Measurements from ENCODE around the gene MTSS2.

Gene MTSS2

DNA sequence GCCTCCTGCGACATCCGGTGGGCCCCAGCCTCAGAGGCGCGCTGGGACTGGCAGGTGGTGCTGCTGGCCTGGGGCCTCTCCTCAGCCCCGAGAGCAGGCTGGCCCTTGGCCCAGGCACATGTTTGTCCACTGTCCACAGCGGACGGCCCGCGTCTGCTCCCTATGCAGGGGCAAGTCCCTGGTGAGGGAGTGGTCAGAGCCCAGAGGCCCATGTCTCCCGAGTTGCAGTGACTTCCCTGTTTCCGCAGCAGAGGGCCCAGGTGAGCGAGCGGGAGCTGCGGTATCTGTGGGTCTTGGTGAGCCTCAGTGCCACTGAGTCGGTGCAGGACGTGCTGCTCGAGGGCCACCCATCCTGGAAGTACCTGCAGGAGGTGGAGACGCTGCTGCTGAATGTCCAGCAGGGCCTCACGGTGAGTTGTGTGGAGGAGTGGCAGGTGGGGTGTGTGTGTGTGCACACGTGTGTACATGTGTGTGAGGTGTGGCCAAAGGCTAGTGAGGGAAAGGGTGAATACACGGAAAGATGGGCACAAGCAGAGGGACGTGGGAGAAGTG lies 29.1 kb downstream of the MTSS2 start:
- TF ChIP-seq Cebpa-rat (IDR thresholded peaks at IDR 0.05) = no peak
- Histone ChIP-seq H3K4me3 (no peak overlapping the region), H3K27me3 (no peaks in the 10 kb centered on the region)

DNA sequence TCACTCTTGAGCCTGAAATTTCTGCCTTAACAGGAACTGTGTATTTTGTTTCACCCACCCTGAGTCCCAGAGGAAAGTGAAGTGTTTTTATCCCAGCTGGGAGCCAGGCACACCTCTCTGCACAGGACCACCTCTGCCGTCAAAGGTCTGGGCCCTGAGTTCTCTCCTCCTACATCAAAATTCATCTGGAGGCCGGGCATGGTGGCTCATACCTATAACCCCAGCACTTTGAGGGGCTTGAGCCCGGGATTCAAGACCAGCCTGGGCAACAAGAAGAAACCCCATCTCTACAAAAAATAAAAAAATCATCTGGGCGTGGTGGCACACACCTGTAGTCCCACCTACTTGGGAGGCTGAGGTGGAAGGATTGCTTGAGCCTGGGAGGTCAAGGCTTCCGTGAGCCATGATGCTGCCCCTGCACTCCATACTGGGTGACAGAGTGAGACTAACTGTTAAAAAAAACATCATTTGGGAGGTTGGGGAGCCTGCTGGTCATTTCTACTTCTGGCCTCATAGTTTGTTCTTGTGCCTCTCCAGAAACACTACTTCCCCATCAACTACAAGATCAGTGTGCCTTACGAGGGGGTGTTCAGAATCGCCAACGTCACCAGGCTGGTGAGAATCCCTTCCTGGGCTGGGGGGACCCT lies 29.7 kb downstream of the MTSS2 start:
- Histone ChIP-seq H3K4me3 (no peak overlapping the region), H4K20me1 (no peaks in the 10 kb centered on the region), H3K27ac (no peak overlapping the region), H3K4me1 (peaks cover 7% of the 10 kb centered on the region; the same call in 1 of the 2 replicates), H3K9me3 (no peaks in the 10 kb centered on the region), H3K27me3 (no peaks in the 10 kb centered on the region), H3K4me2 (no peak overlapping the region), H3K36me3 (no peaks in the 10 kb centered on the region), H3K9ac (no peak overlapping the region)
- TF ChIP-seq Cebpa-rat (IDR thresholded peaks at IDR 0.05) = no peak

More for the DNA sequence above, 29.1 kb downstream of the MTSS2 start:
- peaks cover 3% of the 10 kb centered on the region; the same call in 1 of the 2 replicates for H3K36me3 ChIP-seq
- no peaks in the 10 kb centered on the region for H3K9me3 ChIP-seq
- H3K9ac ChIP-seq = no peak overlapping the region
- H3K4me2 ChIP-seq = no peak overlapping the region
- H3K27ac ChIP-seq = no peak overlapping the region
- peaks cover 7% of the 10 kb centered on the region; the same call in 1 of the 2 replicates for H3K4me1 ChIP-seq
- peaks cover 5% of the 10 kb centered on the region; the same call in 1 of the 2 replicates for H4K20me1 ChIP-seq

DNA sequence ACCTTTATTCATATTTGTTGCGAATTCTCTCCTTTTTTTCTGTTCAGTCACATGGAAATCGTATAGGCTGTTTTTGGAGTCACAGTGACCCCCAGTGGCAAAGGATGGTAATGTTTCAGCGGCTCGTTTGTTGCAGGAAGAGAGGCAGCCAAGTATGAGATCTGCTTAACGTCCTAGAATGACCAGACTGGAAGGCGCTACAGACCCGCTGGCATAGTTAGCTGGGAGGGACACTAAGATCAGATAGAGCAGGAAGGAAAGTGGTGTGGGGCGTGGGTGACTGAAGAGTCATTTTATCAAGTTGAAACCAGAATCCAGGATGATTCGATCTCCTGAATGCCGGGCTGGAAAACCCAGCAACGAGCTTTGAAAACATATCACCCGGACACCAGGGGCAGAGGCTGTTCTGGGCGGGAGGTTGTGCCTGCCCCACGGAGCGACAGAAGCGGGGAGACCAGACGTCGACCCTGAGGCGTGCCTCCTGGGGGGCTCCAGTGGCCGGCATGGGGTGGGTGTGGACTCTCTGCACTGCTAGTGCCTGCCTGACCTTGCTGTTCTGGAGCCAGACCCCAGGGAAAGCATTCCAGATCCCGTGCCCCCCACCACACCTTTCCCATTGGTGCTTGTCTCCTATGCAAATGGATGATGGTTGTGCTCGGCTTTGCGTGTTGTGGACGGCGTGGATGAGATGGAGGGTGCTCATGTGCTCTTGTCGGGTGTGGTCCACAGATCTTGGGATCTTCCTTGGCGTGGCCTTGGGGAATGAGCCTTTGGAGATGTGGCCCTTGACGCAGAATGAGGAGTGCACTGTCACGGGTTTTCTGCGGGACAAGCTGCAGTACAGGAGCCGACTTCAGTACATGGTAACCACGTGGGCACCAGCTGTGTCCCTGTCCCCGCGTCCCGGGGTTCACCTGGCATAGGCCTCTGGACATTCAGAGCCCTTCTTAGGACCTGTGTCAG lies 31.8 kb downstream of the MTSS2 start:
- H4K20me1 ChIP-seq = no peaks in the 10 kb centered on the region
- H3K27me3 ChIP-seq = no peaks in the 10 kb centered on the region
- peaks cover 7% of the 10 kb centered on the region; the same call in 1 of the 2 replicates for H3K4me1 ChIP-seq
- peak overlapping the region; percentile 60 for H3K27ac ChIP-seq
- H3K4me2 ChIP-seq = peak overlapping the region; percentile 81
- H3K9ac ChIP-seq = peak overlapping the region; percentile 64
- H3K4me3 ChIP-seq = 0 out of 2 replicates have a peak overlapping the region, but pooled peaks have one; percentile 23
- H3K36me3 ChIP-seq = no peaks in the 10 kb centered on the region
- TF ChIP-seq Cebpa-rat (IDR thresholded peaks at IDR 0.05) = no peak
- no peaks in the 10 kb centered on the region for H3K9me3 ChIP-seq

DNA sequence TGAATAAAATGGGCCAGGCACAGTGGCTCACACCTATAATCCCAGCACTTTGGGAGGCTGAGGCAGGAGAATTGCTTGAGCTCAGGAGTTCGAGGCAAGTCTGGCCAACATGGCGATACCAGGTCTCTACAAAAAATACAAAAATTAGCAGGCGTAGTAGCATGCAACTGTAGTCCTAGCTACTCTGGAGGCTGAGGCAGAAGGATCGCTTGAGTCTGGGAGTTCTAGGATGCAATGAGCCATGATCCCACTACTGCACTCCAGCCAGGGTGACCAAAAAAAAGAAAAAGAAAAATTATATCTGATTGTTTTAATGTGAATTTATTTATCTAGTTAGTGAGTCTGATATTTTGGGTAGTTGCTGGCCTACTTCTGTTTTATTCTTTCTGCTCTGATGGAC lies 32.4 kb downstream of the MTSS2 start:
- 0 out of 2 replicates have a peak overlapping the region, but pooled peaks have one; percentile 81 for H3K4me2 ChIP-seq

DNA sequence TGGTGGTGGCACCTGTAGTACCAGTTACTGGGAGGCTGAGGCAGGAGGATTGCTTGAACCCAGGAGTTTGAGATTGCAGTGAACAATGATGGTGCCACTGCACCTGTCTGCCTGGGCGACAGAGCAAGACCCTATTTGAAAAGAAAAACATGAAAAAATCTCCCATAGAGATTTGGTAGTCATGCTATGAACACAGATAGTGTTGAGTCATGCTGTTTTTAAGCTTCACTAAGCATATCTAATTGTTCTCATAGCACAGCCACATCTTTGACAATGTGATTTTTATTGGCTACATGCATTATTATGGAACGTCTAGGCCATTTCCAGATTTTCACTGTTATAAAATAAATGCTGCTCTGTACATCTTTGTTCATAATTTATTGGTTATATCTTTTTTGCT lies 33.5 kb downstream of the MTSS2 start:
- Histone ChIP-seq H3K27ac (no peak overlapping the region), H3K4me3 (no peak overlapping the region), H3K27me3 (no peaks in the 10 kb centered on the region), H3K36me3 (no peaks in the 10 kb centered on the region), H3K9me3 (no peaks in the 10 kb centered on the region), H3K9ac (no peak overlapping the region), H3K4me1 (peaks cover 7% of the 10 kb centered on the region; the same call in 1 of the 2 replicates), H3K4me2 (no peak overlapping the region), H4K20me1 (no peaks in the 10 kb centered on the region)
- no peak for TF ChIP-seq Cebpa-rat (IDR thresholded peaks at IDR 0.05)

More for the DNA sequence above, 32.4 kb downstream of the MTSS2 start:
- Histone ChIP-seq H3K36me3 (no peaks in the 10 kb centered on the region), H3K4me1 (peaks cover 7% of the 10 kb centered on the region; the same call in 1 of the 2 replicates), H3K27ac (no peak overlapping the region), H3K27me3 (no peaks in the 10 kb centered on the region), H4K20me1 (no peaks in the 10 kb centered on the region), H3K9ac (no peak overlapping the region), H3K4me3 (no peak overlapping the region), H3K9me3 (no peaks in the 10 kb centered on the region)
- no peak for TF ChIP-seq Cebpa-rat (IDR thresholded peaks at IDR 0.05)

DNA sequence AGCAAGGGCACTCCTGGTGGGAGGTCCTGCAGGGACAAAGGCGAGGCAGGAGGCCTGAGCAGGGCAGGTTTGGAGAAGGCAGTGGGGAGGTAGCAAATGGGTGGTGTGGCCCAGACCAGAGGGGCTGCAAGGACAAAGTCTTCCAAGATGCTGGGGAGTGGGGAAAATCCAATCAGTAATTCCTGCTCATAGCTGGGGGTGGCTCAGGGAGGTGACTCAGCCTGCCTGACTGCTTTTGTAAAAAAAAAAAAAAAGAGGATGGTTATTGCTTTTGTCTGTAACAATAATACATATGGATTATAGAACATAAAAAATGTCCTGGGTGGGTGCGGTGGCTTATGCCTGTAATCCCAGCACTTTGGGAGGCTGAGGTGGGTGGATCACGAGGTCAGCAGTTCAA lies 34.3 kb downstream of the MTSS2 start:
- H3K27me3 ChIP-seq = no peaks in the 10 kb centered on the region
- H3K4me1 ChIP-seq = peaks cover 7% of the 10 kb centered on the region; the same call in 1 of the 2 replicates
- H3K4me3 ChIP-seq = no peak overlapping the region
- no peak overlapping the region for H3K9ac ChIP-seq
- no peak for TF ChIP-seq Cebpa-rat (IDR thresholded peaks at IDR 0.05)
- H4K20me1 ChIP-seq = no peaks in the 10 kb centered on the region
- no peaks in the 10 kb centered on the region for H3K9me3 ChIP-seq
- no peaks in the 10 kb centered on the region for H3K36me3 ChIP-seq
- H3K27ac ChIP-seq = no peak overlapping the region
- no peak overlapping the region for H3K4me2 ChIP-seq

DNA sequence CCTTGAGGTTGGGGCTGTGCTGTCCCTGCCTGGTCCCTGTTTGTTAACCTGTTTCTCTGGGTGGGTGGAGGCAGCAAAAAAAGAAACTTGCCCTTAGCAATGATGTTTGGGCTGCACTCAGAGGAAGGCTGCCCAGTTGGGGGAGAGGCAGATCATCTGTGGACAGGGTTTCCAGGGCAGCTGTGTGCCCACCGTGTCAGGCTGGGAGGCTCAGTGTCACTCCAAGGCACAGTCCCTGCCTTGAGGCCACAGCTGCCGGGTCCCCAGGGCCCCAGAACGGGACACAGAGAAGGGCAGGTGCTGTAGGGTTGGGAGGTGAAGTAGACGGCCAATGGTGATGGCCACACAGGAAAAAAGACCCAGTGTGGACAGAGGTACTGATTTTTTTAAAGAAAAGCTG lies 35.6 kb downstream of the MTSS2 start:
- Histone ChIP-seq H4K20me1 (no peaks in the 10 kb centered on the region), H3K9ac (no peak overlapping the region), H3K4me1 (peaks cover 7% of the 10 kb centered on the region; the same call in 1 of the 2 replicates), H3K4me3 (no peak overlapping the region), H3K27me3 (no peaks in the 10 kb centered on the region), H3K9me3 (no peaks in the 10 kb centered on the region), H3K36me3 (no peaks in the 10 kb centered on the region), H3K4me2 (no peak overlapping the region), H3K27ac (no peak overlapping the region)
- TF ChIP-seq Cebpa-rat (IDR thresholded peaks at IDR 0.05) = no peak

DNA sequence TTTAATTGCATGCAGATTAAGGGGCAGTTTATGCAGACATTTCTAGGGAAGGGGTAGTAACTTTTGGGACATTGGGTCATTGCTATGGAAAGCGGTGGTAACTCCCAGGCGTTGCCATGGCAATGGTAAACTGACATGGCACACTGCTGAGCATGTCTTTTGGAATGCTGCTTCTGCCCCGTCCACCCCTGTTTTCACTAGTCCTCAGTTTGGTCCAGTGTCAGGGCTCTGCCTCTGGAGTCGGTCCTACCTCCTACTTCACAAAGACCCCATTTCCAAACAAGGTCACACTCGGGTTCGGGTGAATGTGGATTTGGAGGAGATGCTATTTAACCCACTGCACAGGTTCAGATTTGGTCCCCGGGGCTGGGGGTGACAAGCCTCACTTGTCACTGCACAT lies 36.6 kb downstream of the MTSS2 start:
- Histone ChIP-seq H4K20me1 (no peaks in the 10 kb centered on the region), H3K4me1 (peaks cover 7% of the 10 kb centered on the region; the same call in 1 of the 2 replicates), H3K27ac (no peak overlapping the region), H3K9ac (no peak overlapping the region), H3K36me3 (no peaks in the 10 kb centered on the region), H3K4me2 (no peak overlapping the region), H3K27me3 (no peaks in the 10 kb centered on the region), H3K4me3 (no peak overlapping the region), H3K9me3 (no peaks in the 10 kb centered on the region)
- TF ChIP-seq Cebpa-rat (IDR thresholded peaks at IDR 0.05) = no peak

DNA sequence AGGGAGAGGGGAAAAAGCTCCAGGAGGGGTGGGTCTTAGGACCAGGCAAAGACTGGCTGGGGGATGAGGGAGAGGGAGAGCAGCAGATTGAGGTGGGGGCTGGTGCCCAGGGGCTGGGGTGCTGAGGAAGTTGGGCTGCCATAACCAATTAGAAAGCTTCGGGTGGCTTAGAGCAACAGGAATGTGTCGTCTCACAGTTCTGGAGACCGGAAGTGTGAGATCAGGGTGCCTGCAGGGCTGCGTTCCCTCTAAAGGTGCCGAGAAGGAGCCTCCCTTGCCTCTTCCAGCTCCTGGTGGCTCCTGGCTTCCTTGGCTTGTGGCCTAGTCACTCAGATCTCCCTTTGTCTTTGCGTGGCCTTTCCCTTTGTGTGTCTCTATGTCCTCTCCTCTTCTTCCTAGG lies 37.2 kb downstream of the MTSS2 start:
- no peak overlapping the region for H3K9ac ChIP-seq
- no peak overlapping the region for H3K4me2 ChIP-seq
- H3K4me3 ChIP-seq = no peak overlapping the region
- H4K20me1 ChIP-seq = no peaks in the 10 kb centered on the region
- no peaks in the 10 kb centered on the region for H3K27me3 ChIP-seq
- H3K4me1 ChIP-seq = no peaks in the 10 kb centered on the region; the same call in 1 of the 2 replicates
- no peaks in the 10 kb centered on the region for H3K36me3 ChIP-seq
- no peaks in the 10 kb centered on the region for H3K9me3 ChIP-seq
- no peak for TF ChIP-seq Cebpa-rat (IDR thresholded peaks at IDR 0.05)
- no peak overlapping the region for H3K27ac ChIP-seq
